ENCODE results near the gene ADAM19. TPM values are rescaled to one million over a fixed set of nuclear protein-coding genes. Genes with fewer than 3 reads are reported as not detected.

The ADAM19 gene
- total and polyA plus RNA-seq, 12 donors, result 5.5 to 49.6 (median 18.2) TPM

- Histone ChIP-seq H3K4me1 (peaks cover 0 to 28% (median 15%) of the 10 kb centered on the region in 9 donors), H3K4me3 (no peak overlapping the region), H3K36me3 (no peaks in the 10 kb centered on the region), H3K9me3 (no peaks in the 10 kb centered on the region), H3K27ac (no peak overlapping the region), H3K27me3 (no peaks in the 10 kb centered on the region)
- TF ChIP-seq CTCF (IDR thresholded peaks at IDR 0.05), result no peak
- intact Hi-C loops (cut with DNase I), result no loop called here
- no peak for DNase-seq
- no peak for ATAC-seq
- 96 to 99% methylated on average over 7 of the region's 7 CpGs for WGBS, 2 donors
Measured at GRCh38 chr5:157469073-157469472, 106.5 kb downstream of the ADAM19 start.

- TF ChIP-seq CTCF (IDR thresholded peaks at IDR 0.05), result no peak
- DNase-seq, result no peak
- H3K4me3 ChIP-seq, result no peak overlapping the region
Measured at GRCh38 chr5:157468293-157468965, 107.1 kb downstream of the ADAM19 start.

GRCh38 chr5:157464519-157465171, 110.9 kb downstream of the ADAM19 start:
- H3K4me3 ChIP-seq, result no peak overlapping the region
- H3K4me1 ChIP-seq, result peaks cover 4 to 26% (median 10%) of the 10 kb centered on the region in 9 donors
- WGBS, 2 donors, result 53 to 66% methylated on average over 4 of the region's 4 CpGs
- DNase-seq (no peak), ATAC-seq (peak in 4 of 8 donors; percentile 38 to 78 (median 59))
- no peak for TF ChIP-seq CTCF (IDR thresholded peaks at IDR 0.05)
- H3K36me3 ChIP-seq, result no peaks in the 10 kb centered on the region
- intact Hi-C loops (cut with DNase I), result loop anchor here in 1 of 10 donors (5.0 kb wide), 1 partner anchor 1277 kb away; no protein-coding TSS in a partner anchor
- peak overlapping the region in 1 of 10 donors; percentile 42 for H3K27ac ChIP-seq
- no peaks in the 10 kb centered on the region for H3K9me3 ChIP-seq
- peaks cover 0 to 28% (median 21%) of the 10 kb centered on the region in 7 donors for H3K27me3 ChIP-seq

More at GRCh38 chr5:157468293-157468965, 107.1 kb downstream of the ADAM19 start:
- H3K4me1 ChIP-seq, result peaks cover 0 to 23% (median 10%) of the 10 kb centered on the region in 9 donors
- intact Hi-C loops (cut with DNase I), result no loop called here
- ATAC-seq, result no peak
- WGBS, 2 donors, result 95 to 96% methylated on average over 13 of the region's 13 CpGs
- H3K27me3 ChIP-seq, result no peaks in the 10 kb centered on the region
- no peak overlapping the region for H3K27ac ChIP-seq
- no peaks in the 10 kb centered on the region for H3K36me3 ChIP-seq
- H3K9me3 ChIP-seq, result no peaks in the 10 kb centered on the region

GRCh38 chr5:157463621-157464518, 111.7 kb downstream of the ADAM19 start:
- Histone ChIP-seq H3K9me3 (no peaks in the 10 kb centered on the region), H3K36me3 (no peaks in the 10 kb centered on the region), H3K27ac (peak overlapping the region in 1 of 10 donors; percentile 42), H3K4me1 (peaks cover 4 to 26% (median 12%) of the 10 kb centered on the region in 9 donors), H3K27me3 (peaks cover 0 to 34% (median 21%) of the 10 kb centered on the region in 7 donors), H3K4me3 (no peak overlapping the region)
- DNase-seq (no peak), ATAC-seq (peak in 1 of 8 donors; percentile 57)
- WGBS, 2 donors, result 74 to 77% methylated on average over 9 of the region's 9 CpGs
- intact Hi-C loops (cut with DNase I), result loop anchor here in 1 of 10 donors (5.0 kb wide), 1 partner anchor 1277 kb away; no protein-coding TSS in a partner anchor
- no peak for TF ChIP-seq CTCF (IDR thresholded peaks at IDR 0.05)
